ENCODE results near the gene ADH1A. TPM values are rescaled to one million over a fixed set of nuclear protein-coding genes. Genes with fewer than 3 reads are reported as not detected.
"Not testable (repeated sequence)": the region's sequence is repeated elsewhere in the genome, so short reads cannot be mapped to it uniquely, and the experiment has no call there.

ADH1A gene
- polyA plus RNA-seq (ENCODE audit: insufficient read length in 4 of 4): 1 to 10 TPM in 2 of 4 donors, under 1 TPM in 2; 0.56 to 4.4 (median 0.90) TPM

DNA sequence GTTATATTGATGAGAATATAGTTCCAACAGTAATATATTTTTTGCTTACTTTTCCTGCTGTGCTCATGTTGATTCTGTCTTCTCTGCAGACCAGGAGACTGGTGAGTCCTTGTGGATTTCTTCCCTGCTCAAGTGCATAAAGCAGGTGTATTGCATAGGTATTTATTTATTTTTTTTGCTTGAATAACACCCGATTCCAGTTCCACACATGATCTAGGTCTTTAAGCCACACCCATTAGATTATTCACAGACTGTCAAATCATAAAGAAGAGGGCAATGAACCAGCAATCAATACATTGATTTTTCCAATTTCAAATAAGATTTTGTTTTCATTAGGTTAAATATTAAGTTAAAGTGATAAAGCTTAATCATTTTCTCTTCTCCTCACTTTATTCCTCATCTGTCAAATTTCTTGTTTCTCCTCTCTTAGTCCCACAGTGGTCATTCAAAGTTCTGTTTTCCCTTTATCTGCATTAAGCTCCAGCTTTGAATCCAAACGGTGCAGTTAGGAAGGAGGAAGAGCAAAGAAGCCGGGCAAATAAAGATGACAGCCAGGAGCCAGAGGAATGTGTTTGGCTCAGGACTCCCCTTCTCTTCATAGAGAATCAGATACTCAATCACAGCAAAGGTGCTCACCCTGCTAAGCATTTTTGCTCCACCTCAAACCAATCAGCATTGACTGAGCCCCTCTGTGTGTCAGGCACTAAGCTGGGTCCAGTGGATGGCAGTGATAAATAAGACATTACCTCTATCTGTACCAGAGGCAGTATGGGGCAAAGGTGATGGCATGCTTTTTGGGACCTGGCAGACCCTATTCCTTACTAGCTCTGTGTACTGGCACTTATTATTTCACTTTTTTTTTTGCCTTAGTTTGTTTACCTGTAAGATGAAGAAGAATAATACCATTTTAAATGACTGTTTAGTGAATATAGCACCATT is at the start of gene ADH1A:
Gene ADH1A, minus strand, starts transcription at position 138 of the 939 bp plus-strand sequence. Its CDS starts 71 bp downstream, at position 67.
- no peak for DNase-seq (ENCODE audit: low read depth in 4 of 4, low spot score in 3 of 4)

DNA sequence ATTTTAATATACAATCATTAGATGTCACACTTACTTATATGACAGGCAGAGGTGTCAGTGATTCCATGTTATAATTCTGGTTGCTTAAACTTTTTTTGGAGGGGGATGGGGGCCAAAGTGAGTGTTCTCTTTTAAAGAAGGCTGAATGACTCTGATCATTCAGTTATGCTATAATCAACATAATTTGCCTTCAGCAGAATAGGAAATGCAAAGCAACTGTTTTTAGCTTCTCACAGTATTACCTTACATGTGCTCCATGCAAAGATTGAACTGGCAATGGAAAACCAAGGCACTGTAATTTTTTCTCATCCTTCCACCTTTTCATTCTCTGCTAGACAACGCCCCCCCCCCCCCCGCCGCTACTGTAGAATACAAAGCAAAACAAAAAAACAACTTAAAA is 48.4 kb upstream of the ADH1A start:
- DNase-seq (ENCODE audit: low read depth in 4 of 4, low spot score in 3 of 4): no peak

DNA sequence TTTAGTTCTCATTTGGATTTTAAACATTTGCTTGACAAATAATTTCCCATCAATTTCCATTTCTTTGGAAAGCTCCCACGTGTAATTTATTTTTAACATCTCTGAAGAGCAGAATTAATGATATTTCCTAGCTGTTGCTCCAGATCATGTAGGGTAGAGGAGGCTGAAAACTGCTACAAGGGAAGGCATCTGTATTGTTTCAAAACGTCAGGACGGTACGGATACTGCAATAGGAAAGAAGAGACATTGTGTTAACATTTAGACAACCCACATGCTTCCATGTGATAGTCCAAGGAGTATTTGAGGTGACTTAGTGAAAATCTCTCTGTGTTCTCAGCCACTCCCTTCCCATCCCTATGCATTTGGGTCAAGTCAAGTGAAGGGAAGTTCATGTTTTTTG is 45.8 kb upstream of the ADH1A start:
- DNase-seq (ENCODE audit: low read depth in 4 of 4, low spot score in 3 of 4): no peak

GRCh38 chr4:99334880-99335279 is 44.1 kb upstream of the ADH1A start:
- DNase-seq (ENCODE audit: low read depth in 4 of 4, low spot score in 3 of 4): no peak

DNA sequence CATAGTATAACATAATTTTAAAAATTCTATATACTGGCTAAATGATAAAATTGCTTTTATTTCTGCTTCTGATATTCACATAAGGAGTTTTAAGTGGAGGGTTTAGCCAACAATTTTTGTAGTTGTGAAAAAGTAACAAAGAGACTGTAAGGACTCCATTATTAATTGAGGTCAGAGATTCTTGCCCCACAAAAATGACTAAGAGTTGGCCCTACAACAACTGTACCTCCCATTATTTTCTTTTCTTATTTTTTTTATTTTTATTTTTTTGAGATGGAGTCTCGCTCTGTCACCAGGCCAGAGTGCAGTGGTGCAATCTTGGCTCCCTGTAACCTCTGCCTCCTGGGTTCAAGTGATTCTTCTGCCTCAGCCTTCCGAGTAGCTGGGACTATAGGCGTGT is 39.9 kb upstream of the ADH1A start:
- no peak for DNase-seq (ENCODE audit: low read depth in 4 of 4, low spot score in 3 of 4)

DNA sequence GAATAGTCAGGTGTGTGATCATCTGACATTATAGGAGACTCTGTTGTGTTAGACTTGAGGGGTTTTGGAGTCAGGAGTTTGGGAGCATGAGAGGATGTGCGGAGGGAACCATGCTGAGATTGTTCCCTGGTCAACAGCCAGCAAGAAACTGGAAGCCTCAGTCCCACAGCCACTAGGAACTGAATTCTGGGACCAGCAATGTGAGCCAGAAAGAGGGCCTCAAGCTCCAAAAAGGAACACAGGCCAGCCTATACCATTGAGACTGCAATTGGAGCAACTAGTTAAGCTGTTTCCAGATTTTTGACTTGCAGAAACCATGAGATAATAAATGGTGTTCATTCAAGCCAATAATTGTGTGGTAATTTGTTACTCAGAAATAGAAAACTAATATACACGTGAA is 39.1 kb upstream of the ADH1A start:
- no peak for DNase-seq (ENCODE audit: low read depth in 4 of 4, low spot score in 3 of 4)

- peak in 1 of 4 donors; percentile 17 for DNase-seq (ENCODE audit: low read depth in 4 of 4, low spot score in 3 of 4)
These were observed 34.2 kb upstream of the ADH1A start for GRCh38 chr4:99324979-99325378.

DNA sequence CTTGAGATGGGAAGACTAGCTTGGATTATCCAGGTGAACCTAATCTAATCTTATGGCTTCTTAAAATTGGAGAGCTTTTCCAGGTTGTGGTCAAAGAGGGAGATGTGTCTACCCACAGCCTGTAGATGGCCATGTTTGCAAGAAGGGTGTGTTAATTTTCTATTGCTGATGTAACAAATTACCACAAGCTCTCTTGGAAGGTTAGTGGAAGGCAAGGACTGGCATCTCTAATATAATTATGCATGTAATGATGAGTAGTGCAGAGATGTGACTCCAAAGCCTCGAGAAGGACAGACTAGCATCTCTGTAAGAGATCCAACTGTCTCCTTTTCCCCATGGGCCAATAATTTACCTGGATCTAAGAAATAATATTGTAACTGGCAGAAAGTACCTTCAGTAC is 33.6 kb upstream of the ADH1A start:
- no peak for DNase-seq (ENCODE audit: low read depth in 4 of 4, low spot score in 3 of 4)

DNA sequence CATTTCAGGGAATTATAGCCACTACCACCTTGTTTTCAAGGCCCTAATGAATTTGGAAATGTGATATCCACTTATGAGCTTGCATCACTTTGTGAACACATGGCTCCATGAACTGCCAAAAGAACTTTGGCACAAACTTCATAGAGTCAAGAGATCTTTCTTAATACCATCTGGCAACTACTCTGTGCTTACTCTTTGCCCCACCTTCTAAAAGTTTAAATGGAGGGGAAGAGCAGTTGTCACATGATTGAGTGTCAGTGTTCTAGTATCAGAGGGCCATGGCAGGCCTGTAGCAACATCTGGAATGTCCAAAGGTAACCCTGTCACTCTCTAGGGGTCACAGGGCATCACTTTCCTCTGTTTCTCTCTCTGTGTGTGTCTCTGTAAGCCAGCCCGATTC is 33.0 kb upstream of the ADH1A start:
- no peak for DNase-seq (ENCODE audit: low read depth in 4 of 4, low spot score in 3 of 4)

DNA sequence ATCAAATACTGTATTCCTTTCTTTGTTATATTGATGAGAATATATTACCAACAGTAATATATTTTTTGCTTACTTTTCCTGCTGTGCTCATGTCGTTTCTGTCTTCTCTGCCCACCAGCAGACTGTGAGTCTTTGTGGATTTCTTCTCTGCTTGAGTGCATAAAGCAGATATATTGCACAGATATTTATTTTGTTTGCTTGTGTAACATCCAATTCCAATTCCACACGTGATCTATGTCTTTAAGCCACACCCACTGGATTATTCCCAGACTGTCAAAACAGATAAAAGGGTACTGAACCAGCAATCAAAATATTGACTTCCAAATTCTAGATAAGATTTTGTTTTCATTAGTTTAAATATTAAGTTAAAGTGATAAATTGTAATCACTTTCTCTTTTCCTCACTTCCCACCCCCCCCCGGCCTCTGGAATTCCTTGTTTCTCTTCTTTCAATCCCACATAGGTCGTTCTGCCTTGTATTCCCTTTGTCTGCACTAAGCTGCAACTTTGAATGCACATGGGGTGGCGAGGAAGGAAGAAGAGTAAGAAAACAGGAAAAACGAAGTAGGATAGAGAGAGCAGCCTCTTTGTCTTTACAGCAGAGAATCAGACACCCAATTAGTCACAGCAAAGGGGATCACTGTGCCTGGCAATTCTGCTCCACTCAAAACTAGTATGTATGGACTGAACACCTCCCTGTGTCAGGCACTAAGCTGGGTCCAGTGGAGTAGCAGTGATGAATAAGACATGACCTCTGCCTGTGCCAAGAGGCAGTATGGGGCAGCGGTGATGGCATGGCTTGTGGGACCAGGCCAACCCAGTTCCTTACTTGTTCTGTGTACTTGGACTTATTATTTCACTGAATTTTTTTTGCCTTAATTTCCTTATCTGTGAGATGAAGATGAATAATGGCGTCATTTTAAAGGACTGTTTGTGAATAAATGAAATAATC is 30.7 kb upstream of the ADH1A start, which contains the start of gene ADH1B:
Gene ADH1B, minus strand, starts transcription at position 161 of the 951 bp plus-strand sequence. Its CDS starts 70 bp downstream, at position 91.
- no peak for DNase-seq (ENCODE audit: low read depth in 4 of 4, low spot score in 3 of 4)

- not testable (repeated sequence) for DNase-seq (ENCODE audit: low read depth in 4 of 4, low spot score in 3 of 4)
These were observed 27.0 kb upstream of the ADH1A start for GRCh38 chr4:99317811-99318210.

GRCh38 chr4:99317354-99317753 is 26.6 kb upstream of the ADH1A start:
- DNase-seq (ENCODE audit: low read depth in 4 of 4, low spot score in 3 of 4): no peak

DNA sequence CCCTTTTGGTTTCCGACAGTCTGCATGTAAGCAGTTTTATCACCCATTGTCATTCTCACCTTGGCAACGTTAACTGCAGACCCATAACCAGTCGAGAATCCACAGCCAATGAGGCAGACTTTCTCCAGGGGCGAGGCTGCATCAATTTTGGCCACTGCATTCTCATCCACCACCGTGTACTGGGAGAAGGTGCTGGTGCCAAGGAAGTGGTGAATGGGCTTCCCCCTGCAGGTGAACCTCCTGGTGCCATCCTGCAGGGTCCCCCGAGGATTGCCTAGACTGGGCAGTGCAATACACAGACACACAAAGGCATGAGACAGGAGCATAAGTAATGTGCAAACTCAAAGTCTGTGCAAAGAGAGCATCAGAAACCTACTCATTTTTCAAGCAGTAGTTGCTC is 25.1 kb upstream of the ADH1A start:
- DNase-seq (ENCODE audit: low read depth in 4 of 4, low spot score in 3 of 4): no peak

DNA sequence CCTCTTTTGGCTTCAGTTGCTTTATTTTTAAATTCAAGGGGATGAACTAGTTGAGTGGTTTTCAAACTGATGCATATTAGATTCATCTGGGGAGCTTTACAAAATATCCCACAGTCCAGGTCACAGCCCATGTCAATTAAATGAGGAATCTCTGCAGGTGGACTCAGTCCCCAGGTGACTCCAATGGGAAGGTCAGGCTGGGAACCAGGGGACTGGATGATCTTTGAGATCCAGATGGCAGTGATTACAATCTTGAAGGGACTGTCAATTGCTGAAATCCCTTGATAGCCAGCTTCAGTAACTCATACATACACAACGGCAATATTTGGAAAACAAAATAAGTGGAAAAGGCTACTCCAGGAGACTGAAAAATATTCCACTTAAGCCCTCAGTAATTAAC is 23.4 kb upstream of the ADH1A start:
- DNase-seq (ENCODE audit: low read depth in 4 of 4, low spot score in 3 of 4): no peak

- DNase-seq (ENCODE audit: low read depth in 4 of 4, low spot score in 3 of 4): no peak
These were observed 19.6 kb upstream of the ADH1A start for GRCh38 chr4:99310389-99310788.

DNA sequence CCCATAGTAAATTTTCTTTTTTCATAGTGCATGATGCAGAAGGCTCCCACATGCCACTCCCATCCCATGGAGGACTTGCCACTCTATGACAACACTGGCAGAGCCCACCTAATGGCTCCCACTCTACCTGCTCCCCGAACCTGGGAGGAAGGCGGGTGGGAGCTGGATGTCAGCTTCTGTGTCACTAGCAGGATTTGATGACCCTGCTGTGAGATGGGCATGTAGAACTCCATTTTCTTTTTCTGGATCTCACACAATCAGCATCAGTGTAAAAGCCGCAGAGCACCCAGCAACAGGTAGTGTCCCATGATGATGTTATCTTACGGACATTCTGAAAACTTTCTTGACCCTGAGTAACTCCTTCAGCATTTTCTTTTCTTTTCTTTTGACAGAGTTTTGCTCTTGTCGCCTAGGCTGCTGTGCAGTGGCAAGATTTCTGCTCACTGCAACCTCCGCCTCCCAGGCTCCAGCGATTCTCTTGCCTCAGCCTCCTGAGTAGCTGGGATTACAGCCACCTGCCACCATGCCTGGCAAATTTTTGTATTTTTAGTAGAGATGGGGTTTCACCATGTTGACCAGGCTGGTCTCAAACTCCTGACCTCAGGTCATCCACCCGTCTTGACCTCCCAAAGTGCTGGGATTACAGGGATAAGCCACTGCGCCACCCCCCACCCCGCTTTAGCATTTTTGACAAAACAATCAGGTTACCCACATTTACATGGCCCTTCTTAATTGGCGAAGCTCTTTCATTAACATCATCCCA is 15.0 kb upstream of the ADH1A start:
- no peak for DNase-seq (ENCODE audit: low read depth in 4 of 4, low spot score in 3 of 4)

DNA sequence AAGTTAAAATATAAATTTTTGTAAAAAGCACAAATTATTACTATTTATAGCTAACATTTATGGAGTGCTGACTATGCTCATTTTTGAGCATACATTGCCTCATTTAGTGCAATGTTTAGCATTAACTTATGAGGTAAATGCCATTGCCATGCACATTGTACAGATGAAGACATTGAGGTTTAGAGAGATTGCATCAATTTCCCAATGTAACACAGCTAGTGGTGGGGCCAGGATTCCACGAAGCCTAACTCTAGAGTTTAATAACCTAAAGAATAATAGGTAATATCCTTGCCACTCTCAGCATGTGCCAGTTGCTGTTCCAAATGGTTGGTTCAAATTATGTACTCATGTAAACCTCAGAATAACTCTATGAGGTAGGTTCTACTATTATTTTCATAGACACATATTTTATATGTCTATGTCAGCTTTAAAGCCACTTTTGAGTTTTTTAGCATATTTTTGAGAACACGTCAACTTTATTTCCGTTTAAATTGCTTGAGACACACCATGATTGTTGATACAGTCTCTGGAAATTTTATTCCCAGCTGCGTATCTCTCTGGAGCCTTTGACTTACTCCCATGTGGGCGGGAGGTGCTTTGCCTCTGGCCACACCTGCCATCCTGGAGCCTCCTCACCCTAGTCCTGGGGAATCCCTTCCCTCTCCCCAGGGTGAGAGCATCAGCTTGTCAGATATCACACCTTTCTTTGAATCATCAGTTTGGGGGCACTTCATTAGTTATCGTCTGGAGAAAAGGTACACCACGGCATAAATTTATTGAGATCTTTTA is 10.8 kb upstream of the ADH1A start:
- DNase-seq (ENCODE audit: low read depth in 4 of 4, low spot score in 3 of 4): no peak

DNA sequence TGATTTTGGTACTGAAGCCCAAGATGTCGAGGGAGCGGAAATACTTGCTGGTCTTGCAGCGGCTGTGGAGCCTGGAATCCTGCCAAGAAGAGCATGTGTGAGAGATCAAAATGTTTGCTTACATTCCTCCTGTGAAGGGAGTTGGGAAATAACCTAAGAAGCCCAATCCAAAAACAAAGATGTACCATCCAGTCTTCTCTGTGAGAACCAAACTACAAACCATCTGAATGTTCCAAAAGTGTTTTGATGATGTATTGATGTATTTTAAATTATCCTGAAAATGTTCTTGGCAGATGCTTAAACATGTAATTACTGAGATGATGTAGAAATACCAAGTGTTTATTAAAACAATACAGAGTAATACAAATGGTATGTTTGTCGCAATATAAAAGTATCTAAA is 10.1 kb upstream of the ADH1A start:
- DNase-seq (ENCODE audit: low read depth in 4 of 4, low spot score in 3 of 4): peak; percentile 71 to 86 (median 79)

GRCh38 chr4:99293357-99293756 is 2.6 kb upstream of the ADH1A start:
- no peak for DNase-seq (ENCODE audit: low read depth in 4 of 4, low spot score in 3 of 4)

DNA sequence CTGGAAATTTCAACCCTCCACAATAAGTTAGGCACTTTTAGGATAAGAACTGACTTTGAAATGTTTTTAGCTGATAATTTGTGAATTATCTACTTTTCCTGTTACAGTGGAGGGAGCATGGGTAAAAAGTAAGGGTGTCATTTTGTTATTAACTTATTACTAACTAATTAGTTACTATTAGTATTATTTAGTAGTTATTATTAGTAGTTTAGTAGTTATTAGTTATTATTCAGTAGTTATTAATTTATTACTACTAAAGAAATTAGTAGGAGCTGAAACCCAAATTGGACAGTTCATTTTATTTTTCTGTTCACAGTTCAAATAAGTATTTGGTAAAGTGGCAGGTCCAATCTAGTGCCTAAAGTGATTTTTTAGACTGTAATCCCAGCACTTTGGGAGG is 5.4 kb downstream of the ADH1A start:
- DNase-seq (ENCODE audit: low read depth in 4 of 4, low spot score in 3 of 4): no peak
